Lung (tissue), 12 donors: ENCODE data around the gene FAM193A. TPM values are rescaled to one million over a fixed set of nuclear protein-coding genes. Genes with fewer than 3 reads are reported as not detected.

Source experiments
- ATAC-seq: fragments of 200-7000 bp; cut with Tn5 transposase; one replicate; pipeline ENCODE4 v1.9.1; 2020; ENCODE audit warnings: moderate number of reproducible peaks; ENCODE audit not compliant: insufficient read depth, low FRiP score
- DNase-seq, 3 donors: peaks; one replicate each; pipeline ENCODE4 v3.0.0-alpha.2; 2013 to 2017
- H3K27ac ChIP-seq, 2 donors: one replicate each; pipeline ENCODE4 v1.5.1; 2013; ENCODE audit warnings: mild to moderate bottlenecking in 2 of 2, moderate library complexity in 2 of 2, control low read depth in 1 of 2, inconsistent platforms in 1 of 2, low read depth in 1 of 2, low read length in 1 of 2
- H3K27me3 ChIP-seq, 3 donors: one replicate each; pipeline ENCODE4 v1.5.1; 2013; ENCODE audit warnings: low read length in 2 of 3; ENCODE audit not compliant: control insufficient read depth in 3 of 3, insufficient read depth in 3 of 3
- H3K36me3 ChIP-seq, 4 donors: one replicate each; pipeline ENCODE4 v1.5.1; 2013; ENCODE audit warnings: low read length in 4 of 4, mild to moderate bottlenecking in 1 of 4, moderate library complexity in 1 of 4; ENCODE audit not compliant: control insufficient read depth in 4 of 4, insufficient read depth in 4 of 4
- H3K4me1 ChIP-seq, 5 donors: one replicate each; pipeline ENCODE4 v1.5.1; 2013; ENCODE audit warnings: low read length in 5 of 5, mild to moderate bottlenecking in 2 of 5, moderate library complexity in 1 of 5; ENCODE audit not compliant: control insufficient read depth in 5 of 5, insufficient read depth in 5 of 5
- H3K4me3 ChIP-seq: one replicate; pipeline ENCODE4 v1.5.1; 2013; ENCODE audit warnings: mild to moderate bottlenecking, control low read depth, moderate library complexity
- H3K9ac ChIP-seq, 2 donors: one replicate each; pipeline ENCODE4 v1.5.1; 2013; ENCODE audit warnings: low read length in 2 of 2, control low read depth in 1 of 2; ENCODE audit not compliant: insufficient read depth in 1 of 2
- H3K9me3 ChIP-seq, 4 donors: one replicate each; pipeline ENCODE4 v1.5.1; 2013; ENCODE audit warnings: low read length in 3 of 4, mild to moderate bottlenecking in 1 of 4, moderate library complexity in 1 of 4; ENCODE audit not compliant: control insufficient read depth in 4 of 4, insufficient read depth in 3 of 4
- CTCF ChIP-seq: IDR thresholded peaks from 2 replicates; pipeline ENCODE4 v1.5.1; 2012; ENCODE audit warnings: mild to moderate bottlenecking; ENCODE audit errors: control extremely low read depth, extremely low read depth
- WGBS, 2 donors: extraction: QIAGEN DNeasy Blood & Tissue Kit; methylation state at CpG; one replicate each; pipeline ENCODE4 v1.1.7; 2013; 5-methylcytosine and 5-hydroxymethylcytosine counted together
- polyA plus RNA-seq, 2 donors: library from polyadenylated mRNA; stranded (reverse); fragments of 200-250 nt; gene quantifications; one replicate each; pipeline ENCODE4 v1.2.1, GENCODE V29; 2013
- total RNA-seq, 2 donors: library from RNA; depleted of rRNA in 1 of 2; stranded (reverse); fragments of >200 nt in 1 of 2; gene quantifications; one replicate each; pipeline ENCODE4 v1.2.1, GENCODE V29; 2014 to 2021
- donor health status: control.
- donor health status: control.
- donor health status: Bipolar disorder and iron deficiency.
- donor health status: healthy.
- donor health status: DM: yes; HTN: yes; CAD: no.

Gene FAM193A
- total and polyA plus RNA-seq, 4 donors: 9.7 to 33.2 (median 17.5) TPM

GRCh38 chr4:2753436-2753835, 217.0 kb downstream of the FAM193A start:
- no peaks in the 10 kb centered on the region for H3K27me3 ChIP-seq
- H3K36me3 ChIP-seq: peaks cover 0 to 4% (median 0%) of the 10 kb centered on the region in 4 donors
- no peak for DNase-seq
- 79 to 89% methylated on average over 4 of the region's 4 CpGs for WGBS, 2 donors
- no peak overlapping the region for H3K27ac ChIP-seq
- no peak for TF ChIP-seq CTCF
- no peaks in the 10 kb centered on the region for H3K9me3 ChIP-seq
- H3K4me3 ChIP-seq: no peak overlapping the region
- H3K4me1 ChIP-seq: peaks cover 0 to 11% (median 7%) of the 10 kb centered on the region in 5 donors
- no peak for ATAC-seq
- no peak overlapping the region for H3K9ac ChIP-seq

- no peaks in the 10 kb centered on the region for H3K27me3 ChIP-seq
- H3K9ac ChIP-seq: peak overlapping the region in 1 of 2 donors; percentile 46
- 54 to 64% methylated on average over 23 of the region's 23 CpGs for WGBS, 2 donors
- H3K27ac ChIP-seq: peak overlapping the region; percentile 88 to 94
- no peak for TF ChIP-seq CTCF
- ATAC-seq: no peak
- no peaks in the 10 kb centered on the region for H3K9me3 ChIP-seq
- peaks cover 0 to 11% (median 7%) of the 10 kb centered on the region in 5 donors for H3K4me1 ChIP-seq
- DNase-seq: no peak
- H3K36me3 ChIP-seq: peaks cover 0 to 4% (median 0%) of the 10 kb centered on the region in 4 donors
- peak overlapping the region; percentile 85 for H3K4me3 ChIP-seq
Measured at GRCh38 chr4:2754848-2755819, 218.7 kb downstream of the FAM193A start.

- ATAC-seq (peak; percentile 78), DNase-seq (peak; percentile 87 to 92 (median 90))
- TF ChIP-seq CTCF: no peak
- Histone ChIP-seq H3K36me3 (peaks cover 0 to 4% (median 0%) of the 10 kb centered on the region in 4 donors), H3K27ac (peak within 1 kb of the TSS; percentile 88 to 94), H3K9me3 (no peaks in the 10 kb centered on the region), H3K27me3 (no peaks in the 10 kb centered on the region), H3K4me3 (peak within 1 kb of the TSS; percentile 85), H3K9ac (peak within 1 kb of the TSS; percentile 46 to 51), H3K4me1 (peaks cover 0 to 11% (median 6%) of the 10 kb centered on the region in 5 donors)
- 1% methylated on average over 36 to 91 of the region's 96 CpGs for WGBS, 2 donors
Measured at GRCh38 chr4:2755821-2756690, 219.6 kb downstream of the FAM193A start, which contains the start of gene TNIP2. TSS of gene TNIP2 (minus strand) at chr4:2756336. CDS start at chr4:2756289, 47 bp downstream.
